ENCODE results near the gene DDX41.
"Not testable (repeated sequence)": the region's sequence is repeated elsewhere in the genome, so short reads cannot be mapped to it uniquely, and the experiment has no call there.

The DDX41 gene

DNA sequence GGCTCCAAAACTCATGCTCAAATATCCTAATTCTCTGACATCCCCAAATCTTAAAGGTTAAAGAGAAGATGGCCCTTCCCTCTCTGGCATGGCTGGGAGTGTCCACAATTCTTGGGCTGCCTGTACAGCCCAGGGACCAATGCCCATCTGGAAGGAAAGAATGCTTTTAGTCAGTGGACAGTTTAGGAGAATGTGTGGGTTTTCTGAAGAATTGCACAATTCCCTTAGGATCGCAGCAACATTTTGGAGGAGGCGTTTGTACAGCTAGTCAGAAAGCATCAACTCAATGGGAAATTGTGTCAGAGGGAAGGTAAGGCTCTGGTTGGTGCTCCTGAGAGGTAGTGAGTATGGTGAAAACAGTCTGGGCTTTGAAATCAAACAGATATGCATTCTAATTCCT lies 22.6 kb upstream of the DDX41 start:
- Histone ChIP-seq H3K36me3 (peaks cover 36% of the 10 kb centered on the region), H3K9me3 (no peaks in the 10 kb centered on the region), H3K27me3 (no peaks in the 10 kb centered on the region), H3K4me1 (peaks cover 25% of the 10 kb centered on the region), H3K4me3 (ENCODE audit: low read depth, low read length) (no peak overlapping the region)
- DNase-seq = no peak
- no peak for TF ChIP-seq CTCF (IDR thresholded peaks at IDR 0.05; ENCODE audit: low read depth, low read length)

DNA sequence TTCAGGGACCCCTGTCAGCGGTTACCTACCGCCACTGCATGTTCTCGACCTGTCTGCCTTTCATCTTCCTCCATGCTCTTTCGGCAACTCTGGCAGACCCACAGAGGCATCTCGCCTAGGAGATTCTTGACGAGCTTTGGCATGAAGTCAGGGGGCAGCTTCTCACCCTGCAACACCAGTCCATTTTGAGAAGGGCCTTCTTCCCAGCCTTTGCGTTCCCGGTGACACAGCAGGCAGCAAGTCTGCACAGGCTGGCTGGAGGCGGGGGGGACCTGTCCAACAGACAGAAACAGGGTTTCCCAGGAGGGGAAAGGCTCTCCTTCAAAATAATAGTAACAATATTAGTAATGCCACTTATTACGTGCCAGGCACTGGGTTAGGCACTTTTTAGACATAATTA lies 22.1 kb upstream of the DDX41 start:
- DNase-seq = no peak
- Histone ChIP-seq H3K4me1 (peaks cover 19% of the 10 kb centered on the region), H3K36me3 (peaks cover 35% of the 10 kb centered on the region), H3K4me3 (ENCODE audit: low read depth, low read length) (no peak overlapping the region), H3K9me3 (no peaks in the 10 kb centered on the region), H3K27me3 (no peaks in the 10 kb centered on the region)
- no peak for TF ChIP-seq CTCF (IDR thresholded peaks at IDR 0.05; ENCODE audit: low read depth, low read length)

DNA sequence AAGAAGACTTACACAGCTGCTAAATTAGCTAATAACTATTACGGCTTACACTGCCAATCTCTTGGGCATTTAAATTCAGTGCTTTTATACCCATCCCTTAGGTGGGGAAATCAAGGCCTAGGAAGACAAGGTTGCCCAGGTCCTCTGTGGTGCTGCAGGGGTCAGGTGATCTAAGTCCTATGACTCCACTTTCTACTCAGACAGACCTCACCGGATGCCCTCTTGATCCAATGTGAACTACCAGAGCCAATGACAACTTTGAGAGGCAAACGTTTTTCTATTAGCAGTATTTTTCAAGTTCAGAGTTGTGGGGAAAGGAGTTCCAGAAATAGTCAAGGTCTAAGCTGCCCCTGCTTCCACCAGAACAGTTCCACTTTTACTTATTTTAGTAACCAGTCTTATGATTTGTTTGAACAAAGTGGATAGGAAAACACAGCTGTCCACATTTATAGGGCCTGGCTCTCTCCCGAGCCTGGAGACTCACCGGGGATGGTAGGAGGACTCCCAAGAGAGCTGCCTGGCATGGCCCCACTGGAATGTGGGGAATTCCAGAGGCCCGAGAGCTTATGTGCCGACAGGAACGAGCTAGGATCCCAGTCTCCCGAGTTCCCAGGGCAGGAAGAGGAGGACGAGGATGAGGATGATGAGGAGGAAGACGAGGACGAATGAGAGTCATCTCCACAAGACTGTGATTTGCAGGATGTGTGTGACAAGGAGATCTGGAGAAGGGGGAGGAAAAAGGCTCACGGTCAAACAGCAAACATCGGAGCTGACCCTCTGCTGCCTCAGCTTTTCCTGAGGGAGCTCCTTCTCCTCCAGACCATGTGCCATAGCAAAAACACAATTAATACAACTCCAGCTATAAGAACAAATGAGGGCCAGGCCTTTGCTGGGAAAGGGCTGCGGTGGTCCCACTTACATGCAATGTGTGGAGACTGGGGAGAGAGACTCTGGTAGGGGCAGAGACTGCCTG lies 20.9 kb upstream of the DDX41 start:
- Histone ChIP-seq H3K36me3 (peaks cover 39% of the 10 kb centered on the region), H3K27me3 (no peaks in the 10 kb centered on the region), H3K4me3 (ENCODE audit: low read depth, low read length) (no peak overlapping the region), H3K9me3 (no peaks in the 10 kb centered on the region), H3K4me1 (peaks cover 7% of the 10 kb centered on the region)
- no peak for DNase-seq
- no peak for TF ChIP-seq CTCF (IDR thresholded peaks at IDR 0.05; ENCODE audit: low read depth, low read length)

- H3K27me3 ChIP-seq = no peaks in the 10 kb centered on the region
- no peak overlapping the region for H3K4me3 ChIP-seq (ENCODE audit: low read depth, low read length)
- TF ChIP-seq CTCF (IDR thresholded peaks at IDR 0.05; ENCODE audit: low read depth, low read length) = no peak
- H3K36me3 ChIP-seq = peaks cover 42% of the 10 kb centered on the region
- no peaks in the 10 kb centered on the region for H3K9me3 ChIP-seq
- DNase-seq = no peak
- peaks cover 5% of the 10 kb centered on the region for H3K4me1 ChIP-seq
Observed at GRCh38 chr5:177536386-177536785, 19.6 kb upstream of the DDX41 start.

GRCh38 chr5:177535125-177535524 lies 18.4 kb upstream of the DDX41 start:
- peak; percentile 31; the same call in 1 of the 2 replicates for TF ChIP-seq CTCF (IDR thresholded peaks at IDR 0.05; ENCODE audit: low read depth, low read length)
- DNase-seq = no peak
- no peaks in the 10 kb centered on the region for H3K27me3 ChIP-seq
- H3K36me3 ChIP-seq = peaks cover 45% of the 10 kb centered on the region
- no peak overlapping the region for H3K4me3 ChIP-seq (ENCODE audit: low read depth, low read length)
- H3K4me1 ChIP-seq = peaks cover 5% of the 10 kb centered on the region
- H3K9me3 ChIP-seq = no peaks in the 10 kb centered on the region

GRCh38 chr5:177534433-177534832 lies 17.7 kb upstream of the DDX41 start:
- peaks cover 45% of the 10 kb centered on the region for H3K36me3 ChIP-seq
- H3K9me3 ChIP-seq; H3K4me3 ChIP-seq (ENCODE audit: low read depth, low read length); H3K4me1 ChIP-seq; H3K27me3 ChIP-seq; DNase-seq: not testable (repeated sequence)
